H1 (cell line): ENCODE data around the gene CRYGD. TPM values are rescaled to one million over a fixed set of nuclear protein-coding genes. Genes with fewer than 3 reads are reported as not detected.

Experiments used
- BACH1 ChIP-seq: IDR thresholded peaks from 2 replicates; pipeline ENCODE4 v1.6.1; 2012; ENCODE audit warnings: low read length, improper control_type of control experiment
- BCL11A ChIP-seq, 2 experiments: IDR thresholded peaks; one replicate each; pipeline ENCODE4 v1.6.1; 2011; ENCODE audit warnings: low read depth in 2 of 2, low read length in 2 of 2, mild to moderate bottlenecking in 2 of 2
- CEBPB ChIP-seq: IDR thresholded peaks from 2 replicates; pipeline ENCODE4 v1.6.1; 2012; ENCODE audit warnings: low read depth, low read length
- PHF8 ChIP-seq: fragments of 200-600 bp; sonication (generic); conservative IDR thresholded peaks from 2 replicates; pipeline ENCODE4 v1.7.1; 2012; ENCODE audit warnings: low read depth, mild to moderate bottlenecking, inconsistent platforms, low read length, moderate library complexity
- ZNF274 ChIP-seq: IDR thresholded peaks from 2 replicates; pipeline ENCODE4 v1.7.0; 2012; ENCODE audit warnings: low read length, borderline replicate concordance; ENCODE audit errors: extremely low read depth
- polyA plus RNA-seq, 7 experiments: library from polyadenylated mRNA; depleted of rRNA in 3 of 7; stranded (reverse) in 5 of 7; unstranded in 2 of 7; fragments of >200 nt in 5 of 7; fragments of 200-250 nt in 2 of 7; gene quantifications; 1 replicate in 5 of 7; 2 replicates in 1 of 7; 4 replicates in 1 of 7; pipeline versions ENCODE4 v1.2.1 to v1.2.3, GENCODE V29; 2011 to 2013; ENCODE audit warnings: missing spikeins in 2 of 7, mixed read lengths in 2 of 7
- total RNA-seq: library from RNA; stranded (reverse); fragmentation: NEBNext Ultra II Directional; extraction: Animal tissue kit (Norgen Biotek cat#: 25700); gene quantifications from 2 replicates; pipeline ENCODE4 v1.2.1, GENCODE V29; 2021
- TF ChIP-seq, protein P1 (sequence below): IDR thresholded peaks from 2 replicates; pipeline ENCODE4 v1.6.1; 2012; ENCODE audit warnings: low read length, inconsistent platforms

The CRYGD gene
- total and polyA plus RNA-seq, 2 of the 8 experiments (the other 6 are each of a cell fraction or from before 2014, with no cell fraction given) = 2.9 to 7.1 TPM

- TF ChIP-seq, protein P1, sequence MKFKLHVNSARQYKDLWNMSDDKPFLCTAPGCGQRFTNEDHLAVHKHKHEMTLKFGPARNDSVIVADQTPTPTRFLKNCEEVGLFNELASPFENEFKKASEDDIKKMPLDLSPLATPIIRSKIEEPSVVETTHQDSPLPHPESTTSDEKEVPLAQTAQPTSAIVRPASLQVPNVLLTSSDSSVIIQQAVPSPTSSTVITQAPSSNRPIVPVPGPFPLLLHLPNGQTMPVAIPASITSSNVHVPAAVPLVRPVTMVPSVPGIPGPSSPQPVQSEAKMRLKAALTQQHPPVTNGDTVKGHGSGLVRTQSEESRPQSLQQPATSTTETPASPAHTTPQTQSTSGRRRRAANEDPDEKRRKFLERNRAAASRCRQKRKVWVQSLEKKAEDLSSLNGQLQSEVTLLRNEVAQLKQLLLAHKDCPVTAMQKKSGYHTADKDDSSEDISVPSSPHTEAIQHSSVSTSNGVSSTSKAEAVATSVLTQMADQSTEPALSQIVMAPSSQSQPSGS = no peak
- TF ChIP-seq BCL11A (IDR thresholded peaks at IDR 0.05; ENCODE audit: low read depth in 2 of 2, low read length in 2 of 2) (no peak), ZNF274 (no peak), CEBPB (no peak), PHF8 (no peak), BACH1 (no peak)
Observed at GRCh38 chr2:208125251-208125650, 927 bp upstream of the CRYGD start (continued).
